Measurements from ENCODE around the gene CDH4. TPM values are rescaled to one million over a fixed set of nuclear protein-coding genes. Genes with fewer than 3 reads are reported as not detected.

The CDH4 gene
- total and polyA plus RNA-seq, 9 of the 15 experiments (the other 6 are each of a cell fraction or from before 2014, with no cell fraction given) = 0.04 TPM; not detected in 8

DNA sequence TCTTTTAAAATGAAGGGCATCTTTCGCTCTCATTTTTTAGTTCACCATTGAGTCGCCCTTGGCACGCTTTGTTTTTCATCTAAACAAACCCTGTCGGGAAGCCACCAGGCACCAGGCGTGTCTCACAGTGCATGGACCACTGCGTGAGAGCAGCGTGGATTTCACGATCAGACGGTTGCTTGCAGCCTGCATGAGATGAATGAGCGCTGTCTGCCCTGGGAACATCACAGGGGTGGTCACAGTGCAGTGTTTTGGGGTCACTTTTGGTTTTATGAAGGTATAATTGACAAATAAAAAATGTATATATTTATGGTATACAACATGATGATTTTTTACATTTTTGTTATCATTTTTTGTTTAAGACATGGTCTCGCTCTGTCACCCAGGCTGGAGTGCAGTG, 61.3 kb downstream of the CDH4 start:
- CTCF ChIA-PET (ENCODE audit: low intra/inter-chr PET ratio) = no interaction called here
- Histone ChIP-seq H3K79me2 (ENCODE audit: control insufficient read depth, insufficient read depth, low read length) (no peaks in the 10 kb centered on the region), H3K9me3 (replicated peaks; ENCODE audit: control insufficient read depth, insufficient read depth, low read depth, low read length) (no peaks in the 10 kb centered on the region), H3K9me1 (ENCODE audit: control insufficient read depth, insufficient read depth, low read length) (no peaks in the 10 kb centered on the region), H3K36me3 (ENCODE audit: control insufficient read depth, insufficient read depth, low read length) (no peaks in the 10 kb centered on the region), H3K9ac (ENCODE audit: insufficient read depth in 1 of 2, low read depth in 2 of 2, low read length in 2 of 2) (no peak overlapping the region), H2AFZ (ENCODE audit: low read depth, low read length) (no peak overlapping the region), H3K4me2 (ENCODE audit: insufficient read depth, low read length) (no peak overlapping the region), H3K27ac (ENCODE audit: extremely low read depth, low read depth, low read length) (no peak overlapping the region), H3K4me3 (no peak overlapping the region), H4K20me1 (replicated peaks; ENCODE audit: control insufficient read depth, insufficient read depth, low read length) (peaks cover 3% of the 10 kb centered on the region; the same call in 1 of the 2 replicates), H3K4me1 (replicated peaks in 1 of 2; ENCODE audit: control insufficient read depth in 2 of 2, insufficient read depth in 2 of 2, low read length in 2 of 2) (0 out of 5 replicates have a peak, but pooled peaks cover 0 to 3% of the 10 kb centered on the region in 2 experiments), H3K27me3 (ENCODE audit: control insufficient read depth in 2 of 2, insufficient read depth in 2 of 2, low read length in 2 of 2) (peaks cover 4 to 7% of the 10 kb centered on the region in 2 experiments; a peak in 3 of 5 replicates)
- ATAC-seq = no peak
- FAIRE-seq = no peak
- in situ Hi-C loops (cut with MboI) = no loop called here
- POLR2A ChIA-PET = no interaction called here
- DNase-seq (ENCODE audit: extremely low read depth in 1 of 4, low spot score in 3 of 4) = no peak
- no TSS peak for BruUV-seq (replicated peaks)
- intact Hi-C loops (cut with micrococcal nuclease) = no loop called here
- WGBS (ENCODE audit: insufficient coverage, low coverage, missing lambda C conversion rate) = under 1% methylated on average over 9 of the region's 11 CpGs
- TF ChIP-seq, protein P1, sequence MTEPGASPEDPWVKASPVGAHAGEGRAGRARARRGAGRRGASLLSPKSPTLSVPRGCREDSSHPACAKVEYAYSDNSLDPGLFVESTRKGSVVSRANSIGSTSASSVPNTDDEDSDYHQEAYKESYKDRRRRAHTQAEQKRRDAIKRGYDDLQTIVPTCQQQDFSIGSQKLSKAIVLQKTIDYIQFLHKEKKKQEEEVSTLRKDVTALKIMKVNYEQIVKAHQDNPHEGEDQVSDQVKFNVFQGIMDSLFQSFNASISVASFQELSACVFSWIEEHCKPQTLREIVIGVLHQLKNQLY (CRISPR knock-in tag; conservative IDR thresholded peaks at IDR 0.05) = no peak
- TF ChIP-seq XRCC3 (IDR thresholded peaks at IDR 0.05) (no peak), PCBP2 (IDR thresholded peaks at IDR 0.05; ENCODE audit: low read depth, low read length, poor library complexity, severe bottlenecking) (no peak), YY1 (IDR thresholded peaks at IDR 0.05; ENCODE audit: borderline replicate concordance in 1 of 3, control insufficient read depth in 1 of 3, extremely low read depth in 1 of 3, insufficient read depth in 3 of 3, insufficient read length in 1 of 3, insufficient replicate concordance in 2 of 3, low read depth in 1 of 3, low read length in 2 of 3) (no peak), SAP30 (IDR thresholded peaks at IDR 0.05; ENCODE audit: borderline replicate concordance, insufficient read depth, low read depth, low read length, poor library complexity, severe bottlenecking) (no peak), CSDE1 (IDR thresholded peaks at IDR 0.05) (no peak)
- TF ChIP-seq, protein P2, sequence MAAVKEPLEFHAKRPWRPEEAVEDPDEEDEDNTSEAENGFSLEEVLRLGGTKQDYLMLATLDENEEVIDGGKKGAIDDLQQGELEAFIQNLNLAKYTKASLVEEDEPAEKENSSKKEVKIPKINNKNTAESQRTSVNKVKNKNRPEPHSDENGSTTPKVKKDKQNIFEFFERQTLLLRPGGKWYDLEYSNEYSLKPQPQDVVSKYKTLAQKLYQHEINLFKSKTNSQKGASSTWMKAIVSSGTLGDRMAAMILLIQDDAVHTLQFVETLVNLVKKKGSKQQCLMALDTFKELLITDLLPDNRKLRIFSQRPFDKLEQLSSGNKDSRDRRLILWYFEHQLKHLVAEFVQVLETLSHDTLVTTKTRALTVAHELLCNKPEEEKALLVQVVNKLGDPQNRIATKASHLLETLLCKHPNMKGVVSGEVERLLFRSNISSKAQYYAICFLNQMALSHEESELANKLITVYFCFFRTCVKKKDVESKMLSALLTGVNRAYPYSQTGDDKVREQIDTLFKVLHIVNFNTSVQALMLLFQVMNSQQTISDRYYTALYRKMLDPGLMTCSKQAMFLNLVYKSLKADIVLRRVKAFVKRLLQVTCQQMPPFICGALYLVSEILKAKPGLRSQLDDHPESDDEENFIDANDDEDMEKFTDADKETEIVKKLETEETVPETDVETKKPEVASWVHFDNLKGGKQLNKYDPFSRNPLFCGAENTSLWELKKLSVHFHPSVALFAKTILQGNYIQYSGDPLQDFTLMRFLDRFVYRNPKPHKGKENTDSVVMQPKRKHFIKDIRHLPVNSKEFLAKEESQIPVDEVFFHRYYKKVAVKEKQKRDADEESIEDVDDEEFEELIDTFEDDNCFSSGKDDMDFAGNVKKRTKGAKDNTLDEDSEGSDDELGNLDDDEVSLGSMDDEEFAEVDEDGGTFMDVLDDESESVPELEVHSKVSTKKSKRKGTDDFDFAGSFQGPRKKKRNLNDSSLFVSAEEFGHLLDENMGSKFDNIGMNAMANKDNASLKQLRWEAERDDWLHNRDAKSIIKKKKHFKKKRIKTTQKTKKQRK (IDR thresholded peaks at IDR 0.05; ENCODE audit: borderline replicate concordance, low read depth, low read length) = no peak
